PC-9 (cell line): Measurements from ENCODE around the gene SASH1. TPM values are rescaled to one million over a fixed set of nuclear protein-coding genes. Genes with fewer than 3 reads are reported as not detected.
"Not testable (repeated sequence)": the region's sequence is repeated elsewhere in the genome, so short reads cannot be mapped to it uniquely, and the experiment has no call there.

Experiments used
- BruUV-seq: library from RNA; stranded (reverse); fragments of 400-500 nt; replicated peaks from 2 replicates; lab custom pipeline; 2021; lab: Mats Ljungman, UMichigan
- CTCF ChIA-PET: fragments of 300-600 bp; sonication (Branson Sonifier 250); formaldehyde crosslinking; loops from one replicate; lab custom pipeline; 2022; ENCODE audit warnings: antibody characterized with exemption; lab: Charles Lee
- POLR2A ChIA-PET: fragments of 300-600 bp; sonication (Branson Sonifier 250); formaldehyde crosslinking; loops from one replicate; lab custom pipeline; 2022; ENCODE audit warnings: antibody characterized with exemption; ENCODE audit not compliant: unreplicated experiment; lab: Charles Lee
- DNase-seq, 2 experiments: peaks; one replicate each; pipeline versions ENCODE4 v3.0.0 to v3.0.0-alpha.2; 2015 to 2022; ENCODE audit warnings: mixed read lengths in 1 of 2
- H2AFZ ChIP-seq: fragments of 200-600 bp; sonication (generic); 2 replicates; pipeline ENCODE4 v1.8.1; 2017; ENCODE audit warnings: antibody characterized with exemption
- H3F3A ChIP-seq: fragments of 200-600 bp; sonication (generic); 2 replicates; pipeline ENCODE4 v1.8.1; 2017; ENCODE audit warnings: antibody characterized with exemption, mild to moderate bottlenecking, low read depth; ENCODE audit not compliant: insufficient read depth
- H3K27ac ChIP-seq: fragments of 200-600 bp; sonication (generic); 2 replicates; pipeline ENCODE4 v1.6.1; 2016; ENCODE audit warnings: mixed run types
- H3K27me3 ChIP-seq: fragments of 200-600 bp; sonication (generic); 2 replicates; pipeline ENCODE4 v1.6.1; 2016; ENCODE audit warnings: low read depth, mixed run types; ENCODE audit not compliant: insufficient read depth
- H3K36me3 ChIP-seq: fragments of 200-600 bp; sonication (generic); 2 replicates; pipeline ENCODE4 v1.6.1; 2016; ENCODE audit warnings: low read depth, mixed run types
- H3K4me1 ChIP-seq: fragments of 200-600 bp; sonication (generic); replicated peaks from 2 replicates; pipeline ENCODE4 v1.6.1; 2016; ENCODE audit warnings: mixed run types; ENCODE audit not compliant: insufficient read depth
- H3K4me2 ChIP-seq: fragments of 200-600 bp; sonication (generic); 2 replicates; pipeline ENCODE4 v1.6.1; 2017; ENCODE audit warnings: mixed run types
- H3K4me3 ChIP-seq: fragments of 200-600 bp; sonication (generic); 2 replicates; pipeline ENCODE4 v1.6.1; 2016; ENCODE audit warnings: mixed run types
- H3K79me2 ChIP-seq: fragments of 200-600 bp; sonication (generic); 2 replicates; pipeline ENCODE4 v1.6.1; 2017; ENCODE audit warnings: low read depth, mixed run types
- H3K9me2 ChIP-seq: fragments of 200-600 bp; sonication (generic); 2 replicates; pipeline ENCODE4 v1.8.1; 2017; ENCODE audit warnings: mild to moderate bottlenecking; ENCODE audit not compliant: insufficient read depth
- H3K9me3 ChIP-seq: fragments of 200-600 bp; sonication (generic); 2 replicates; pipeline ENCODE4 v1.8.1; 2016; ENCODE audit warnings: low read depth; ENCODE audit not compliant: insufficient read depth
- H4K20me1 ChIP-seq: fragments of 200-600 bp; sonication (generic); 2 replicates; pipeline ENCODE4 v1.8.1; 2017; ENCODE audit not compliant: insufficient read depth
- EZH2 ChIP-seq: fragments of 200-600 bp; sonication (generic); IDR thresholded peaks from 2 replicates; pipeline ENCODE4 v1.8.0; 2017; ENCODE audit warnings: antibody characterized with exemption, low read depth
- intact Hi-C: fragments of 100-400 bp; cut with micrococcal nuclease; formaldehyde crosslinking; loops from one replicate; pipeline ENCODE4 v1.10.0; 2022; ENCODE audit not compliant: unreplicated experiment
- total RNA-seq: library from RNA; stranded (reverse); gene quantifications from 2 replicates; pipeline ENCODE4 v1.2.3, GENCODE V29; 2021
- TF ChIP-seq, protein P1 (sequence below): fragments of 200-600 bp; sonication (generic); conservative IDR thresholded peaks from 2 replicates; pipeline ENCODE4 v1.6.1; 2017; ENCODE audit warnings: mixed run types, antibody characterized with exemption, mild to moderate bottlenecking, moderate library complexity

Gene SASH1
- total RNA-seq, 1 experiment from 2014 or later, result 32.9 TPM

DNA sequence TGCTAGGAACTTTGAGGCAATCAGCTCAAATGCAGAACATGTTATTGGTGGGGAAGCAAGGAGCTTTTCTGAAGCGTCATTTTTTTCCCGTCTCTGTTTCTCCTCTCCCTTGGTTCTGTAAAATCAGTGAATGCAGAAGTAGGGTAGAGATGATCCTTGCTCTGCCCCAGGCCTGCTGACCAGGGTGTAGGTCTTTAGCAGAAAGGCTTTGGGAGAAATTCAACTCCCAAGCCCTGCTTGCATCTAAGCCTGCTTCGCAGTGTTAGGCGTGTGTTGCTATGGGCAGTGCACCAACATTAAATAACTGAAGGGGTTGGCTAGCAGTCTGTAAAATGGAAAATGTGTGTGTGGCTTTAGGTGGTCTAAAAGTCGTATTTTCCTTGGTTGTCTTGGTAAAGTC is 45.9 kb downstream of the SASH1 start:
- H3K4me1 ChIP-seq, result 0 out of 2 replicates have a peak, but pooled peaks cover 7% of the 10 kb centered on the region
- ChIA-PET CTCF (no interaction called here), POLR2A (no interaction called here)
- intact Hi-C loops, result no loop called here
- DNase-seq, result no peak
- H3K27me3 ChIP-seq, result no peaks in the 10 kb centered on the region
- H3K9me2 ChIP-seq, result no peaks in the 10 kb centered on the region
- H3K4me3 ChIP-seq, result no peak overlapping the region
- H3K9me3 ChIP-seq, result no peaks in the 10 kb centered on the region
- no peak overlapping the region for H2AFZ ChIP-seq
- no peaks in the 10 kb centered on the region for H3K36me3 ChIP-seq
- no peak overlapping the region for H3K27ac ChIP-seq
- no peak for TF ChIP-seq EZH2
- TF ChIP-seq, protein P1, sequence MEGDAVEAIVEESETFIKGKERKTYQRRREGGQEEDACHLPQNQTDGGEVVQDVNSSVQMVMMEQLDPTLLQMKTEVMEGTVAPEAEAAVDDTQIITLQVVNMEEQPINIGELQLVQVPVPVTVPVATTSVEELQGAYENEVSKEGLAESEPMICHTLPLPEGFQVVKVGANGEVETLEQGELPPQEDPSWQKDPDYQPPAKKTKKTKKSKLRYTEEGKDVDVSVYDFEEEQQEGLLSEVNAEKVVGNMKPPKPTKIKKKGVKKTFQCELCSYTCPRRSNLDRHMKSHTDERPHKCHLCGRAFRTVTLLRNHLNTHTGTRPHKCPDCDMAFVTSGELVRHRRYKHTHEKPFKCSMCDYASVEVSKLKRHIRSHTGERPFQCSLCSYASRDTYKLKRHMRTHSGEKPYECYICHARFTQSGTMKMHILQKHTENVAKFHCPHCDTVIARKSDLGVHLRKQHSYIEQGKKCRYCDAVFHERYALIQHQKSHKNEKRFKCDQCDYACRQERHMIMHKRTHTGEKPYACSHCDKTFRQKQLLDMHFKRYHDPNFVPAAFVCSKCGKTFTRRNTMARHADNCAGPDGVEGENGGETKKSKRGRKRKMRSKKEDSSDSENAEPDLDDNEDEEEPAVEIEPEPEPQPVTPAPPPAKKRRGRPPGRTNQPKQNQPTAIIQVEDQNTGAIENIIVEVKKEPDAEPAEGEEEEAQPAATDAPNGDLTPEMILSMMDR, result no peak
- H4K20me1 ChIP-seq, result no peaks in the 10 kb centered on the region
- H3K79me2 ChIP-seq, result no peaks in the 10 kb centered on the region
- no TSS peak for BruUV-seq
- H3F3A ChIP-seq, result no peaks in the 10 kb centered on the region
- no peak overlapping the region for H3K4me2 ChIP-seq

DNA sequence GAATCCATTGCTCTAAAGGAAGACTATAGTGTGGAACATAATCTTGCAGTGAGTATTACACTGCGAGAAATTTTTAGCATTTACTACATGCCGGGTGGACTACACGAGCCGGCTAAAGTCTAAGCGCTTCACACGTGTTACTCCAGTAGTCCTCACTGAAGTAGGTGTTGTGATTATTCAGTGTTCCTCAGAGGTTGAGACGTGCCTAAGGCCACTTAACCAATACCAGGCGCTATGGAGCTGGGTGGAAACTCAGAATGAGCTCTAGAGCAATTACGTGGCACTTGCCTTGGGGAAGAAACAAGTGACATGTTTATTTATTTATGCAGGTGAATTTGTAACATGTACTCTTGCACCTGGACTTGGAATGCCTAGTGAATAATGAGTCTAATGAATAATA is 46.4 kb downstream of the SASH1 start:
- Histone ChIP-seq H2AFZ (no peak overlapping the region), H3K36me3 (no peaks in the 10 kb centered on the region), H3K9me2 (no peaks in the 10 kb centered on the region), H3K4me2 (no peak overlapping the region), H3F3A (no peaks in the 10 kb centered on the region), H3K4me3 (no peak overlapping the region), H4K20me1 (no peaks in the 10 kb centered on the region), H3K27me3 (no peaks in the 10 kb centered on the region), H3K4me1 (0 out of 2 replicates have a peak, but pooled peaks cover 7% of the 10 kb centered on the region), H3K27ac (no peak overlapping the region), H3K9me3 (no peaks in the 10 kb centered on the region), H3K79me2 (no peaks in the 10 kb centered on the region)
- no TSS peak for BruUV-seq
- TF ChIP-seq, protein P1, result no peak
- TF ChIP-seq EZH2, result no peak
- DNase-seq, result no peak
- POLR2A ChIA-PET, result no interaction called here
- CTCF ChIA-PET, result no interaction called here
- intact Hi-C loops, result no loop called here

DNA sequence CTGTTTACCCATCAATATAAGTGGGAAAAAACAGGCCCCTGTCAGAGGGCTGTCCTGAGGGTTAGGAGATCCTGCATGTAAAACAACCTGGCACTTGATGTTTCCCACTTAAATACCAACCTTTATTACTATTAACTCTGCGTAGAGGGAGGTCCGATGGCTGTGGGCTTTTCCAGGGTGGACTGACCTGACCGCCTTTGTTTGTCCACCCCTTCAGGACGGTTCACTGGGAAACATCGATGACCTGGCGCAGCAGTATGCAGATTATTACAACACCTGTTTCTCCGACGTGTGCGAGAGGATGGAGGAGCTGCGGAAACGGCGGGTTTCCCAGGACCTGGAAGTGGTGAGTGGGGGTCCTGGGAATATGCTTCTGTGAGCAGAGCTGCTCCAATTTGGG is 47.3 kb downstream of the SASH1 start:
- 0 out of 2 replicates have a peak, but pooled peaks cover 7% of the 10 kb centered on the region for H3K4me1 ChIP-seq
- H4K20me1 ChIP-seq, result no peaks in the 10 kb centered on the region
- no peaks in the 10 kb centered on the region for H3K27me3 ChIP-seq
- H3K4me2 ChIP-seq, result no peak overlapping the region
- no peaks in the 10 kb centered on the region; the same call in 1 of the 2 replicates for H3F3A ChIP-seq
- H3K4me3 ChIP-seq, result no peak overlapping the region
- intact Hi-C loops, result no loop called here
- TF ChIP-seq, protein P1, result no peak
- TF ChIP-seq EZH2, result no peak
- ChIA-PET POLR2A (no interaction called here), CTCF (no interaction called here)
- no peak overlapping the region for H3K27ac ChIP-seq
- BruUV-seq, result no TSS peak
- no peaks in the 10 kb centered on the region for H3K9me3 ChIP-seq
- no peak for DNase-seq
- H3K9me2 ChIP-seq, result no peaks in the 10 kb centered on the region
- H3K79me2 ChIP-seq, result no peaks in the 10 kb centered on the region
- no peak overlapping the region for H2AFZ ChIP-seq
- H3K36me3 ChIP-seq, result no peaks in the 10 kb centered on the region

DNA sequence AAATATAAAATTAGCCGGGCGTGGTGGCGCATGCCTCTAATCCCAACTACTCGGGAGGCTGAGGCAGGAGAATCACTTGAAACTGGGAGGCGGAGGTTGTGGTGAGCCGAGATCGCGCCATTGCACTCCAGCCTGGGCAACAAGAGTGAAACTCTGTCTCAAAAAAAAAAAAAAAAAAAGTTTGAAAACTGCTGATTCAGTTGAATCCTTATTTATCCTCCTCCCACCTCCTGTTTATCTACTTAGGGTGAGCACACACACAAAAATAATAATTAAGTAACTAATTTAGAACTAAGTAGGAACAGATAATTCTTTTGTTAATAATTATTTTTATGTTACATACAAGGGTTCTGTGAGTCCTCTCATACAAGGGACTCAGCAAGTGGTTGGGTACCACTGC is 49.5 kb downstream of the SASH1 start:
- CTCF ChIA-PET, H3K27me3 ChIP-seq, H3K9me3 ChIP-seq, POLR2A ChIA-PET, H3K79me2 ChIP-seq, H3K4me1 ChIP-seq, intact Hi-C loops, H3K36me3 ChIP-seq, H3K27ac ChIP-seq, H3K4me2 ChIP-seq, H3K9me2 ChIP-seq, H4K20me1 ChIP-seq, H3K4me3 ChIP-seq, BruUV-seq, H2AFZ ChIP-seq, H3F3A ChIP-seq, DNase-seq: not testable (repeated sequence)
